GM13977 (cell line): ENCODE data around the gene GNG7.
"Not testable (repeated sequence)": the region's sequence is repeated elsewhere in the genome, so short reads cannot be mapped to it uniquely, and the experiment has no call there.

Source experiments
- DNase-seq: peaks from one replicate; pipeline ENCODE4 v3.0.0; 2012; ENCODE audit warnings: low spot score
- CTCF ChIP-seq: IDR thresholded peaks from 2 replicates; pipeline ENCODE4 v1.5.1; 2012; ENCODE audit warnings: mild to moderate bottlenecking, control low read depth; ENCODE audit not compliant: insufficient read depth; ENCODE audit errors: extremely low read depth, missing control alignments
- in situ Hi-C: fragments of 300-500 bp; cut with MboI; formaldehyde crosslinking; loops from one replicate; pipeline ENCODE4 v1.12.0; 2022; ENCODE audit warnings: low sequenced_read_pairs, low pct_unique_long_range_greater_than_20kb, mixed read lengths, inconsistent platforms; ENCODE audit not compliant: unreplicated experiment

GNG7 gene

GRCh38 chr19:2509096-2509495 is 193.4 kb downstream of the GNG7 start:
- no peak for DNase-seq
- no peak for TF ChIP-seq CTCF
- in situ Hi-C loops = no loop called here

- peak; percentile 64 for DNase-seq
- in situ Hi-C loops = no loop called here
- no peak for TF ChIP-seq CTCF
These were observed 195.4 kb downstream of the GNG7 start for GRCh38 chr19:2507109-2507508.

- DNase-seq, in situ Hi-C loops: not testable (repeated sequence)
These were observed 195.8 kb downstream of the GNG7 start for GRCh38 chr19:2506656-2507055.

GRCh38 chr19:2503521-2504109 is 198.9 kb downstream of the GNG7 start:
- in situ Hi-C loops = no loop called here
- no peak for TF ChIP-seq CTCF
- peak; percentile 56 for DNase-seq

- TF ChIP-seq CTCF = no peak
These were observed 201.6 kb downstream of the GNG7 start for GRCh38 chr19:2500841-2501261.

GRCh38 chr19:2500156-2500555 is 202.3 kb downstream of the GNG7 start:
- in situ Hi-C loops = no loop called here
- no peak for DNase-seq
- no peak for TF ChIP-seq CTCF

More at GRCh38 chr19:2500841-2501261, 201.6 kb downstream of the GNG7 start:
- DNase-seq = no peak
- in situ Hi-C loops = no loop called here

GRCh38 chr19:2497186-2497585 is 205.3 kb downstream of the GNG7 start:
- DNase-seq = no peak
- in situ Hi-C loops = no loop called here

More at GRCh38 chr19:2497186-2497585, 205.3 kb downstream of the GNG7 start:
- no peak for TF ChIP-seq CTCF
